ENCODE measurements around the gene ADAMTS17.

DNA sequence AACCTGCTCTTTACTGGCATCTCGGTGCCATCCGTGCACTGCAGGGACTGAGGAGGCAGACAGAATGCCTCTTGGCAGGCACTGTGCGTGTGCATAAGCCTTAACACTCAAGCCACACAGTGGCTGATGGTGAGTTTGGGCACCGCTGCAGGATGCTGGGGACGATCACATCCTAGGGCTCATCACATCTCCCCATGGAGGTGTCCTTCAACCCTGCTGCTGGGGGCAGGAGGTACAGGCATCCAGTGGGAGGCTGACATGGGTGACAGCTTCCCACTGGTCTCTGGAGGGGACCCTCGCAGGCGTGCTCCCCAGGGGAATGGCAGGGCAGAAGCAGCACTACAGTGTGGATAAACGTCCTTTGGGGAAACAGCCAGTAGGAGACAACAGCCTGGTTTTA lies 190.9 kb downstream of the ADAMTS17 start:
- TF ChIP-seq, protein P1, sequence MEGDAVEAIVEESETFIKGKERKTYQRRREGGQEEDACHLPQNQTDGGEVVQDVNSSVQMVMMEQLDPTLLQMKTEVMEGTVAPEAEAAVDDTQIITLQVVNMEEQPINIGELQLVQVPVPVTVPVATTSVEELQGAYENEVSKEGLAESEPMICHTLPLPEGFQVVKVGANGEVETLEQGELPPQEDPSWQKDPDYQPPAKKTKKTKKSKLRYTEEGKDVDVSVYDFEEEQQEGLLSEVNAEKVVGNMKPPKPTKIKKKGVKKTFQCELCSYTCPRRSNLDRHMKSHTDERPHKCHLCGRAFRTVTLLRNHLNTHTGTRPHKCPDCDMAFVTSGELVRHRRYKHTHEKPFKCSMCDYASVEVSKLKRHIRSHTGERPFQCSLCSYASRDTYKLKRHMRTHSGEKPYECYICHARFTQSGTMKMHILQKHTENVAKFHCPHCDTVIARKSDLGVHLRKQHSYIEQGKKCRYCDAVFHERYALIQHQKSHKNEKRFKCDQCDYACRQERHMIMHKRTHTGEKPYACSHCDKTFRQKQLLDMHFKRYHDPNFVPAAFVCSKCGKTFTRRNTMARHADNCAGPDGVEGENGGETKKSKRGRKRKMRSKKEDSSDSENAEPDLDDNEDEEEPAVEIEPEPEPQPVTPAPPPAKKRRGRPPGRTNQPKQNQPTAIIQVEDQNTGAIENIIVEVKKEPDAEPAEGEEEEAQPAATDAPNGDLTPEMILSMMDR (conservative IDR thresholded peaks at IDR 0.05; ENCODE audit: low read length): no peak
- TF ChIP-seq EZH2phosphoT487 (IDR thresholded peaks at IDR 0.05; ENCODE audit: borderline replicate concordance): no peak
